Astrocyte (in vitro differentiated cells and primary cell): ENCODE measurements around the gene ACADS. TPM values are rescaled to one million over a fixed set of nuclear protein-coding genes. Genes with fewer than 3 reads are reported as not detected.
"Not testable (repeated sequence)": the region's sequence is repeated elsewhere in the genome, so short reads cannot be mapped to it uniquely, and the experiment has no call there.

Experiments used
- DNase-seq: peaks from one replicate; pipeline ENCODE4 v3.0.0-alpha.2; 2010; ENCODE audit warnings: low read depth
- FAIRE-seq: peaks from 2 replicates; lab custom pipeline; 2011; peaks lifted over from hg19 to GRCh38; lab: Jason Lieb, UNC
- H2AFZ ChIP-seq: 2 replicates; pipeline ENCODE4 v1.6.0; 2012; ENCODE audit warnings: low read depth, low read length, inconsistent platforms
- H3K27ac ChIP-seq: 2 replicates; pipeline ENCODE4 v1.5.1; 2011; ENCODE audit warnings: low read depth, low read length, inconsistent platforms
- H3K27me3 ChIP-seq: 2 replicates; pipeline ENCODE4 v1.6.0; 2011; ENCODE audit warnings: low read length, inconsistent platforms; ENCODE audit not compliant: insufficient read depth
- H3K36me3 ChIP-seq: 2 replicates; pipeline ENCODE4 v1.5.1; 2011; ENCODE audit warnings: low read length, inconsistent platforms; ENCODE audit not compliant: insufficient read depth
- H3K4me1 ChIP-seq: 2 replicates; pipeline ENCODE4 v1.5.1; 2011; ENCODE audit warnings: low read length, inconsistent platforms; ENCODE audit not compliant: insufficient read depth
- H3K4me2 ChIP-seq: 2 replicates; pipeline ENCODE4 v1.6.0; 2012; ENCODE audit warnings: low read length, inconsistent platforms
- H3K4me3 ChIP-seq: 2 replicates; pipeline ENCODE4 v1.5.1; 2011; ENCODE audit warnings: low read depth, mild to moderate bottlenecking, low read length, inconsistent platforms; ENCODE audit not compliant: insufficient read depth
- H3K79me2 ChIP-seq: 2 replicates; pipeline ENCODE4 v1.6.0; 2012; ENCODE audit warnings: mild to moderate bottlenecking, low read length, inconsistent platforms; ENCODE audit not compliant: insufficient read depth
- H3K9ac ChIP-seq: 2 replicates; pipeline ENCODE4 v1.6.0; 2012; ENCODE audit warnings: mild to moderate bottlenecking, low read length, inconsistent platforms
- H3K9me3 ChIP-seq: 2 replicates; pipeline ENCODE4 v1.5.1; 2012; ENCODE audit warnings: low read depth, mild to moderate bottlenecking, low read length, inconsistent platforms; ENCODE audit not compliant: insufficient read depth
- H4K20me1 ChIP-seq: 2 replicates; pipeline ENCODE4 v1.6.0; 2012; ENCODE audit warnings: low read length, inconsistent platforms; ENCODE audit not compliant: insufficient read depth
- H3K27ac Mint-ChIP-seq: one replicate; pipeline ENCODE4 v1.8.0; 2021; ENCODE audit warnings: mild to moderate bottlenecking, mixed read lengths; ENCODE audit not compliant: unreplicated experiment
- H3K27me3 Mint-ChIP-seq: one replicate; pipeline ENCODE4 v1.8.0; 2021; ENCODE audit warnings: low read depth, mixed read lengths; ENCODE audit not compliant: unreplicated experiment
- H3K36me3 Mint-ChIP-seq: one replicate; pipeline ENCODE4 v1.8.0; 2021; ENCODE audit warnings: low read depth, mixed read lengths; ENCODE audit not compliant: unreplicated experiment
- H3K4me1 Mint-ChIP-seq: one replicate; pipeline ENCODE4 v1.8.0; 2021; ENCODE audit warnings: low read depth, mixed read lengths; ENCODE audit not compliant: unreplicated experiment
- H3K4me3 Mint-ChIP-seq: one replicate; pipeline ENCODE4 v1.8.0; 2021; ENCODE audit warnings: mild to moderate bottlenecking, moderate library complexity, mixed read lengths; ENCODE audit not compliant: unreplicated experiment
- H3K9me3 Mint-ChIP-seq: one replicate; pipeline ENCODE4 v1.8.0; 2021; ENCODE audit warnings: mild to moderate bottlenecking, mixed read lengths; ENCODE audit not compliant: unreplicated experiment
- EZH2 ChIP-seq: IDR thresholded peaks from 2 replicates; pipeline ENCODE4 v1.6.1; 2012; ENCODE audit warnings: mild to moderate bottlenecking, low read length, inconsistent platforms; ENCODE audit not compliant: insufficient read depth
- total RNA-seq: library from RNA; stranded (reverse); gene quantifications from 2 replicates; pipeline ENCODE4 v1.2.1, GENCODE V29; 2021
- TF ChIP-seq, protein P1 (sequence below): IDR thresholded peaks from 2 replicates; pipeline ENCODE4 v1.5.1; 2011; ENCODE audit warnings: low read depth, mild to moderate bottlenecking, inconsistent platforms, low read length, moderate library complexity; ENCODE audit not compliant: insufficient read depth

The ACADS gene
- total RNA-seq, 1 donor from 2014 or later, result 2.8 TPM

DNA sequence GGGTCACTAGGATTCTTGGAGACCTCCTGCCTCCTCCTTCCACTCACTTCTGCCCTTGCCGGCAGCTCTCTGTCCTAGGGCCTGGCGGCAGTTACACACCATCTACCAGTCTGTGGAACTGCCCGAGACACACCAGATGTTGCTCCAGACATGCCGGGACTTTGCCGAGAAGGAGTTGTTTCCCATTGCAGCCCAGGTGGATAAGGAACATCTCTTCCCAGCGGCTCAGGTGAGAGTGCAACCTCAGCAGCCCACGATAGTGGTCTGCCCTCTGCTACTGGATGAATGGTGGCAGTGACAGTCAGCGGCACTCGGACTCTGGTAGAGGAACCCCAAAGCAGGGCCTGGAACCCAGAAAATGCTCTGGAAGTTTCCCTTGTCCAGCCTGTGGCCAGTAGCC, 1.3 kb downstream of the ACADS start:
- no peak overlapping the region for H3K27ac ChIP-seq
- Mint-ChIP-seq H3K9me3 (peaks cover 2% of the 10 kb centered on the region), H3K36me3 (peaks cover 15% of the 10 kb centered on the region), H3K27ac (no peak overlapping the region), H3K4me3 (no peak overlapping the region), H3K27me3 (no peaks in the 10 kb centered on the region), H3K4me1 (no peaks in the 10 kb centered on the region)
- no peak overlapping the region for H2AFZ ChIP-seq
- no peak overlapping the region for H3K4me3 ChIP-seq
- DNase-seq, result no peak
- H3K4me2 ChIP-seq, result no peak overlapping the region
- peaks cover 14% of the 10 kb centered on the region for H3K36me3 ChIP-seq
- TF ChIP-seq EZH2, result no peak
- TF ChIP-seq, protein P1, sequence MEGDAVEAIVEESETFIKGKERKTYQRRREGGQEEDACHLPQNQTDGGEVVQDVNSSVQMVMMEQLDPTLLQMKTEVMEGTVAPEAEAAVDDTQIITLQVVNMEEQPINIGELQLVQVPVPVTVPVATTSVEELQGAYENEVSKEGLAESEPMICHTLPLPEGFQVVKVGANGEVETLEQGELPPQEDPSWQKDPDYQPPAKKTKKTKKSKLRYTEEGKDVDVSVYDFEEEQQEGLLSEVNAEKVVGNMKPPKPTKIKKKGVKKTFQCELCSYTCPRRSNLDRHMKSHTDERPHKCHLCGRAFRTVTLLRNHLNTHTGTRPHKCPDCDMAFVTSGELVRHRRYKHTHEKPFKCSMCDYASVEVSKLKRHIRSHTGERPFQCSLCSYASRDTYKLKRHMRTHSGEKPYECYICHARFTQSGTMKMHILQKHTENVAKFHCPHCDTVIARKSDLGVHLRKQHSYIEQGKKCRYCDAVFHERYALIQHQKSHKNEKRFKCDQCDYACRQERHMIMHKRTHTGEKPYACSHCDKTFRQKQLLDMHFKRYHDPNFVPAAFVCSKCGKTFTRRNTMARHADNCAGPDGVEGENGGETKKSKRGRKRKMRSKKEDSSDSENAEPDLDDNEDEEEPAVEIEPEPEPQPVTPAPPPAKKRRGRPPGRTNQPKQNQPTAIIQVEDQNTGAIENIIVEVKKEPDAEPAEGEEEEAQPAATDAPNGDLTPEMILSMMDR, result no peak
- H3K79me2 ChIP-seq, result no peaks in the 10 kb centered on the region
- no peaks in the 10 kb centered on the region for H3K27me3 ChIP-seq
- FAIRE-seq, result no peak
- no peaks in the 10 kb centered on the region for H3K9me3 ChIP-seq
- peaks cover 7% of the 10 kb centered on the region for H3K4me1 ChIP-seq
- no peaks in the 10 kb centered on the region for H4K20me1 ChIP-seq
- no peak overlapping the region for H3K9ac ChIP-seq

DNA sequence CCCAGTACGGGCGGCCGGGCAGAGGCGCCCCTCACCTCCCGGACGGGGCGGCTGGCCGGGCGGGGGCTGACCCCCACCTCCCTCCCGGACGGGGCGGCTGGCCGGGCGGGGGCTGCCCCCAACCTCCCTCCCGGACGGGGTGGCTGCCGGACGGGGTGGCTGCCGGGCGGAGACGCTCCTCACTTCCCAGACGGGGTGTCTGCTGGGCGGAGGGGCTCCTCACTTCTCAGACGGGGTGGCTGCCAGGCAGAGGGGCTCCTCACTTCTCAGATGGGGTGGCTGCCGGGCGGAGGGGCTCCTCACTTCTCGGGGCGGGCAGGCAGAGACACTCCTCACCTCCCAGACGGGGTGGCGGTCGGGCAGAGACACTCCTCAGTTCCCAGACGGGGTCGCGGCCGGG, 6.6 kb downstream of the ACADS start:
- H3K36me3 ChIP-seq, H3K27ac ChIP-seq, H3K79me2 ChIP-seq, H2AFZ ChIP-seq, H3K9me3 ChIP-seq, H3K27me3 ChIP-seq, H3K9me3 Mint-ChIP-seq, FAIRE-seq, DNase-seq, H3K4me1 Mint-ChIP-seq, H3K4me1 ChIP-seq, H3K27ac Mint-ChIP-seq, H3K4me3 Mint-ChIP-seq, H3K4me3 ChIP-seq, H4K20me1 ChIP-seq, H3K27me3 Mint-ChIP-seq, H3K9ac ChIP-seq, H3K4me2 ChIP-seq: not testable (repeated sequence)
- peaks cover 16% of the 10 kb centered on the region for H3K36me3 Mint-ChIP-seq

DNA sequence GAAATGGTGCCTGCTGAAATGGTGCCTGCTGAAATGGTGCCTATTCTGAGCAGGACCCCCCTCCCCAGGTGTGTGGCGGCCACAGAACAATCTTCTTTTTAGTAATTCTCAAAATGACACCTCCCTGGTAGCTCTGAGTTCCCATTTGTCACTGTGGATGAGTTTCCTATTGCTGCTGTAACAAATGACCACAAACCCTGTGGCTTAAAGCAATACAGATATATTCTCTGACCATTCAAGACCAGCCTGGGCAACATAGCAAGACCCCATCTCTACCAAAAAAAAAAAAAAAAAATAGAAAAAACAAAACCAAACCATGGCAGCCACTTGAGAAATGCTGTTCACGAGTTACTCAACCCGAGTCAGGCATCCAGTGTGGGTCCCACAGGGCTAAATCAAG, 7.9 kb downstream of the ACADS start:
- Histone ChIP-seq H3K36me3 (no peaks in the 10 kb centered on the region), H3K9me3 (no peaks in the 10 kb centered on the region), H3K4me3 (no peak overlapping the region), H3K79me2 (no peaks in the 10 kb centered on the region), H3K9ac (no peak overlapping the region), H3K27me3 (no peaks in the 10 kb centered on the region), H2AFZ (no peak overlapping the region), H4K20me1 (no peaks in the 10 kb centered on the region), H3K27ac (no peak overlapping the region), H3K4me1 (no peaks in the 10 kb centered on the region), H3K4me2 (no peak overlapping the region)
- Mint-ChIP-seq H3K4me3 (no peak overlapping the region), H3K4me1 (no peaks in the 10 kb centered on the region), H3K9me3 (peaks cover 2% of the 10 kb centered on the region), H3K36me3 (peaks cover 15% of the 10 kb centered on the region), H3K27me3 (no peaks in the 10 kb centered on the region), H3K27ac (no peak overlapping the region)
- FAIRE-seq, result no peak
- TF ChIP-seq, protein P1, result no peak
- TF ChIP-seq EZH2, result no peak
- no peak for DNase-seq
